ENCODE data around the gene TINAG. TPM values are rescaled to one million over a fixed set of nuclear protein-coding genes. Genes with fewer than 3 reads are reported as not detected.

TINAG gene
- total RNA-seq, 2 experiments from 2014 or later, result not detected

DNA sequence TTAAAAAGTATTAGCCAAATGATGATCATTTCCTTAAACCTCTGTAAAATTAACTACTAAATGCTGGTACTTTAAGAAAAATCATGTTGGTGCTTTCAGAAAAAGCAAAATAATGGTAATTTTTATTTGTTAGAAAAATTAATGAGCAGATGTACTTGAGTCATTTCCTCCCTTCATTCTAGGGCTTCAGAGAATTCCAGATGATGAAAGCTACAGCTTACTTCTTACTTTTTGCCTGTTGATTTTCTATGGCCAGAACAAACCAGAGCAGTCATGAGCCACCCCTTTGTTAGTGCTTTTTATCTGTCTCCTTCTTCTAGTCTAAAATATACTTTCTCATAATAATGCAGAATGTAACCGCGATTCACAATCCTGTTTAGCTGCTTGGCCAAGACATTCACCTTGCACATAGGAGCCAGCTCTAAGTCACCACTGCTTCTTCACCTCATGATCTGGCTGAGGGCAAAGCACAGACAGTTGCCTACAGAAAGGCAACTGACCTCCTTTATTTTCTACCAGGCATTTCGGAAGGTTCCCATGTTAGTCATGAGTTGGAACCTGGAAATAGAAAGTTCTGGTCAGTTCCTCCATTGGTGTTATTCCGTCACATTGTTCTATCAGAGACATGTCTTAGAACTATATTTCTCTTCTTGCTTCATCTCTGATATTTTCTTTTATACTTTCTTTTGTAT is 43.5 kb upstream of the TINAG start:
- TF ChIP-seq, protein P1, sequence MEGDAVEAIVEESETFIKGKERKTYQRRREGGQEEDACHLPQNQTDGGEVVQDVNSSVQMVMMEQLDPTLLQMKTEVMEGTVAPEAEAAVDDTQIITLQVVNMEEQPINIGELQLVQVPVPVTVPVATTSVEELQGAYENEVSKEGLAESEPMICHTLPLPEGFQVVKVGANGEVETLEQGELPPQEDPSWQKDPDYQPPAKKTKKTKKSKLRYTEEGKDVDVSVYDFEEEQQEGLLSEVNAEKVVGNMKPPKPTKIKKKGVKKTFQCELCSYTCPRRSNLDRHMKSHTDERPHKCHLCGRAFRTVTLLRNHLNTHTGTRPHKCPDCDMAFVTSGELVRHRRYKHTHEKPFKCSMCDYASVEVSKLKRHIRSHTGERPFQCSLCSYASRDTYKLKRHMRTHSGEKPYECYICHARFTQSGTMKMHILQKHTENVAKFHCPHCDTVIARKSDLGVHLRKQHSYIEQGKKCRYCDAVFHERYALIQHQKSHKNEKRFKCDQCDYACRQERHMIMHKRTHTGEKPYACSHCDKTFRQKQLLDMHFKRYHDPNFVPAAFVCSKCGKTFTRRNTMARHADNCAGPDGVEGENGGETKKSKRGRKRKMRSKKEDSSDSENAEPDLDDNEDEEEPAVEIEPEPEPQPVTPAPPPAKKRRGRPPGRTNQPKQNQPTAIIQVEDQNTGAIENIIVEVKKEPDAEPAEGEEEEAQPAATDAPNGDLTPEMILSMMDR (IDR thresholded peaks at IDR 0.05), result no peak
- H3K36me3 Mint-ChIP-seq (ENCODE audit: low read depth), result no peaks in the 10 kb centered on the region
- ATAC-seq (no peak), DNase-seq (no peak)
- H3K27ac Mint-ChIP-seq, result no peak overlapping the region
- intact Hi-C loops (cut with micrococcal nuclease), result no loop called here
- CTCF ChIA-PET, result no interaction called here
- H3K9me3 Mint-ChIP-seq, result no peaks in the 10 kb centered on the region
- POLR2A ChIA-PET, result no interaction called here
- no peak overlapping the region for H3K4me3 Mint-ChIP-seq
- no peaks in the 10 kb centered on the region for H3K4me1 Mint-ChIP-seq (ENCODE audit: low read depth)
- H3K27me3 Mint-ChIP-seq, result peaks cover 3% of the 10 kb centered on the region

DNA sequence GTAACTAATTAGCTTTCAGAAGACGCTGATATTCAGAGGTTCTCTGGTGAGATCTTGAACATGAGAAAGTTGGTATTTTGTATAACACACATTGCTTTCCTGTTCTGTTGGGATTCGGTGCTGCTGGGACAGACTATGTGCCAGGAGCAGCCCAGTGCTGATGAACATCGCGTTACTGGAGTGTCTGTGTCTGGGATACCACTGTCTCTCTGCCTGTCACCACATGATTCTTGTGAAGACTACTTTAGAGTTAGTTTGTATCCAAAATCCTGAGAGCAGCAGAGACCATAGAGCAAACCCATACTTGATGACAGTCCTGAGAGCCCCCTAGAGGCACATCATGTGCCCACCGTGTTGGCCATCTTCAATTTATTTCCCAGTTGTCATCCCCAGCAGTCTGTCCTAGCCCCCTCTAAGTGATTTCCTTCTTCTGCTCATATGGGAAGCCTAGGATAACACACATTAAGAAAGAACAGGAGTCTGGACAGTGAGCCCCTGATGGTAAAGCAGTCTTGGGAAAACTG is 41.8 kb upstream of the TINAG start:
- H3K4me3 Mint-ChIP-seq, result no peak overlapping the region
- ATAC-seq (no peak), DNase-seq (no peak)
- CTCF ChIA-PET, result interaction anchor here (0.7 kb wide), 1 partner anchor 26 kb away, joined by 4 read pairs; no protein-coding TSS in a partner anchor
- no peaks in the 10 kb centered on the region for H3K4me1 Mint-ChIP-seq (ENCODE audit: low read depth)
- TF ChIP-seq, protein P1 (IDR thresholded peaks at IDR 0.05), result no peak
- peaks cover 3% of the 10 kb centered on the region for H3K27me3 Mint-ChIP-seq
- no peaks in the 10 kb centered on the region for H3K9me3 Mint-ChIP-seq
- no peak overlapping the region for H3K27ac Mint-ChIP-seq
- H3K36me3 Mint-ChIP-seq (ENCODE audit: low read depth), result no peaks in the 10 kb centered on the region
- intact Hi-C loops (cut with micrococcal nuclease), result no loop called here
- POLR2A ChIA-PET, result no interaction called here

DNA sequence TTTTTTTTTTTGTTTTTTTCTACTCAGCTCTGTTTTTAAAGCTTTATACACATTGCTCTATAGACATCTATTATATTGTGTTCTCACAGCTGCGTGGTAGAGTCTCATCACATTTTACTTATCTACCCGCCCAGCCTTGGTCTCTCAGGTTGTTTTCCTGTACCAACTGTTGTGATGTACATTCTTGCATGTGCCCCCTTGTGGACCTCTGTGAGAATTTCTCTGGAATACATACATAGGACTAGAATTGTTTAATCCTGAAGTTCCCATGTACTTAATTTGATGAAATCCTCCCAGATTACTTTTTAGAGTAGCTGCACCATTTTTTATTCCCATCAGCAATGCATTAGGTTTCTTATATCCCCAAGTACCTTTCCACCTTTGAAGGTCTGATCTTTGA is 40.4 kb upstream of the TINAG start:
- intact Hi-C loops (cut with micrococcal nuclease), result no loop called here
- DNase-seq (peak; percentile 5), ATAC-seq (no peak)
- ChIA-PET POLR2A (no interaction called here), CTCF (interaction anchor here (1.2 kb wide), 1 partner anchor 10 kb away, joined by 3 read pairs; no protein-coding TSS in a partner anchor)
- TF ChIP-seq, protein P1 (IDR thresholded peaks at IDR 0.05), result peak; percentile 10
- peaks cover 3% of the 10 kb centered on the region for H3K27me3 Mint-ChIP-seq
- no peaks in the 10 kb centered on the region for H3K4me1 Mint-ChIP-seq (ENCODE audit: low read depth)
- H3K36me3 Mint-ChIP-seq (ENCODE audit: low read depth), result no peaks in the 10 kb centered on the region
- H3K9me3 Mint-ChIP-seq, result no peaks in the 10 kb centered on the region
- H3K27ac Mint-ChIP-seq, result no peak overlapping the region
- no peak overlapping the region for H3K4me3 Mint-ChIP-seq

DNA sequence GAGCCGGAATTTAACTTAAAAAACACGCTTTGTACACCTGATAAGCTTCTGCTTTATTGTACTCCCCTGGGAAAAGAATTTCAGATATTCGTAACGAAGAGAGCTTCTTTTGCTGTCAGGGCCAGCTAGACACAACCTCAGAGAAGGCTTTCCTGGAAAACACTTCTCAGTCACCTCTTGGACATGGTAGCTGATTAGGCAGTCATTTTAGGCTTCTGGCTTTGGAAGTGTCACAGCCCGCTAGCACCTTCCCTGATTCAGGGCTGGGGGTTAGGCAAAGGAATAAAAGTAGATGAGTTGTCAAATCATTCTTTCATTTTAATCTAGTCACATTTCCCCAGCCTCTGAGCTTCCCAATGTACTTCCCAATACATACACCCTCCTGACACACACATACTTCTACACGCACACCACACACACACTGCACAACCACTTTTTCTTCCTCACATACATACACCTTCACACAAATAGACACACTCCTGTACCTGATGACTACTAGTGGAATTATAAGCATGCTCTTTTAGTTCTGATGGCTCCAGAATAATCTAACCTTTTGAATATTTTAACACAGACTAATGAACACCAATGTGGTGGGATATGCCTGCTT is 34.9 kb upstream of the TINAG start:
- Mint-ChIP-seq H3K9me3 (no peaks in the 10 kb centered on the region), H3K4me1 (ENCODE audit: low read depth) (no peaks in the 10 kb centered on the region), H3K4me3 (no peak overlapping the region), H3K27me3 (peaks cover 3% of the 10 kb centered on the region), H3K36me3 (ENCODE audit: low read depth) (no peaks in the 10 kb centered on the region), H3K27ac (no peak overlapping the region)
- ChIA-PET CTCF (no interaction called here), POLR2A (no interaction called here)
- intact Hi-C loops (cut with micrococcal nuclease), result no loop called here
- ATAC-seq (no peak), DNase-seq (no peak)
- TF ChIP-seq, protein P1 (IDR thresholded peaks at IDR 0.05), result no peak

DNA sequence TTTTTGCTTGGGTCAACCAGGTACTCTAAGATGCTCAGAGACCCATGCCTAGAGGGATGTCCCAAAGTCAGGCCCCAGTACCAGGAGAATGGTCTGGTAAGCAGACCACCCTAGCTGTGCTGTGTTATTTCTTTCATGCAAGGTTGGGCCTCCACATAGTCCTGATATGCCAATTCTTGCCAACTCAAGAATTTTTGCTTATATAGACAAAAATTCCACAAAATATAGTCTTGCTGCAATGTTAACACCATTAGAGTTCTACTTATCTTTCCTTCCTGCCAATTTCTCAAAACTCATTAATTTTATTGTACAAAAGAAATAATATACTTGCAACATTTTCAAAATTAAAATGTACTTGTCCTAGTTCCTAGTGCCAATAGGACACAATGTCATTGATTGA is 33.9 kb upstream of the TINAG start:
- Mint-ChIP-seq H3K27ac (no peak overlapping the region), H3K4me1 (ENCODE audit: low read depth) (no peaks in the 10 kb centered on the region), H3K27me3 (no peaks in the 10 kb centered on the region), H3K9me3 (peaks cover 2% of the 10 kb centered on the region), H3K36me3 (ENCODE audit: low read depth) (no peaks in the 10 kb centered on the region), H3K4me3 (no peak overlapping the region)
- DNase-seq, result no peak
- intact Hi-C loops (cut with micrococcal nuclease), result no loop called here
- TF ChIP-seq, protein P1 (IDR thresholded peaks at IDR 0.05), result no peak
- no peak for ATAC-seq
- POLR2A ChIA-PET, result no interaction called here
- CTCF ChIA-PET, result no interaction called here

All from activated CD8-positive, alpha-beta T cell treated with anti-CD3 and anti-CD28 coated beads for 36 hours (primary cell).